Stimulated activated CD4-positive, alpha-beta T cell treated with anti-CD3 and anti-CD28 coated beads, Interleukin-2, amount 100 ng/mL, for 48 hours (primary cell): ENCODE measurements around the gene CCDC90B.
A peak's percentile ranks its signal among the peaks of the same experiment; 100 is the strongest.
"Not testable (repeated sequence)": the region's sequence is repeated elsewhere in the genome, so short reads cannot be mapped to it uniquely, and the experiment has no call there.

Experiments
- DNase-seq, 2 donors: peaks; one replicate each; pipeline ENCODE4 v3.0.0-alpha.2; 2020

Gene CCDC90B

GRCh38 chr11:83285771-83286528 is at the start of gene CCDC90B:
TSS of gene CCDC90B (minus strand) at chr11:83286367. CDS start at chr11:83285972, 395 bp downstream.
- peak; percentile 82 to 83 for DNase-seq

- no peak for DNase-seq
Measured at GRCh38 chr11:83335446-83336070, 49.4 kb upstream of the CCDC90B start.

GRCh38 chr11:83330303-83330702 is 44.1 kb upstream of the CCDC90B start:
- no peak for DNase-seq

- DNase-seq: no peak
Measured at GRCh38 chr11:83326326-83326725, 40.2 kb upstream of the CCDC90B start.

GRCh38 chr11:83319346-83319745 is 33.2 kb upstream of the CCDC90B start:
- DNase-seq: no peak

GRCh38 chr11:83318931-83319330 is 32.8 kb upstream of the CCDC90B start:
- DNase-seq: no peak

- DNase-seq: no peak
Measured at GRCh38 chr11:83317757-83318690, 31.9 kb upstream of the CCDC90B start.

- not testable (repeated sequence) for DNase-seq
Measured at GRCh38 chr11:83316897-83317268, 30.7 kb upstream of the CCDC90B start.

- DNase-seq: not testable (repeated sequence)
Measured at GRCh38 chr11:83316143-83316896, 30.2 kb upstream of the CCDC90B start.

GRCh38 chr11:83312430-83312829 is 26.3 kb upstream of the CCDC90B start:
- DNase-seq: no peak

GRCh38 chr11:83311701-83312100 is 25.5 kb upstream of the CCDC90B start:
- DNase-seq: no peak

GRCh38 chr11:83310718-83311117 is 24.6 kb upstream of the CCDC90B start:
- no peak for DNase-seq

- DNase-seq: not testable (repeated sequence)
Measured at GRCh38 chr11:83308536-83308935, 22.4 kb upstream of the CCDC90B start.

GRCh38 chr11:83306200-83307080 is 20.3 kb upstream of the CCDC90B start:
- DNase-seq: no peak

GRCh38 chr11:83303316-83303715 is 17.1 kb upstream of the CCDC90B start:
- no peak for DNase-seq

- no peak for DNase-seq
Measured at GRCh38 chr11:83302151-83302550, 16.0 kb upstream of the CCDC90B start.

- DNase-seq: no peak
Measured at GRCh38 chr11:83299681-83300080, 13.5 kb upstream of the CCDC90B start.

- no peak for DNase-seq
Measured at GRCh38 chr11:83294208-83294607, 8.0 kb upstream of the CCDC90B start.

- no peak for DNase-seq
Measured at GRCh38 chr11:83293457-83293774, 7.2 kb upstream of the CCDC90B start.

- DNase-seq: peak; percentile 23 to 27
Measured at GRCh38 chr11:83292709-83293456, 6.7 kb upstream of the CCDC90B start.

GRCh38 chr11:83287631-83288030 is 1.5 kb upstream of the CCDC90B start:
- no peak for DNase-seq
